Germinal center (tissue), 1 donor: ENCODE data around the gene ZNF366.

Experiments used
- DNase-seq: peaks from one replicate; pipeline ENCODE4 v3.0.0; 2012; ENCODE audit warnings: mixed read lengths, low spot score

ZNF366 gene

DNA sequence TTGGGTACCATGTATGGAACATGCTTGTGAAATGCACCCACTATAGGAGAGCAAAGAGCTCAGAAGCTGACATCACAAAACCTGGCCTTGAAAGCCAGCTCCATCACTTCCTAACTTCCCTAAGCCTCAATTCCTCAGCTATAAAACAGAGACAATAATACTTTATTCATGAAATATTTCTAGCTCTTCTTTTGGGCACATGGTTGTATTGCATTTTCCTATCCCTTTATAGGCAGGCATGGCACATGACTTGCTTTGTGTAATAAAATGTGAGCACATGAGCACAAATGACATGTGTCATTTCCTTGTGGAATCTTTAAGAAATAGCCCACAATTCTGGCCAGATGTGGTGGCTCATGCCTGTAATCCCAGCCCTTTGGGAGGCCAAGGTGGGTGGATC lies 18.5 kb downstream of the ZNF366 start:
- DNase-seq: no peak

DNA sequence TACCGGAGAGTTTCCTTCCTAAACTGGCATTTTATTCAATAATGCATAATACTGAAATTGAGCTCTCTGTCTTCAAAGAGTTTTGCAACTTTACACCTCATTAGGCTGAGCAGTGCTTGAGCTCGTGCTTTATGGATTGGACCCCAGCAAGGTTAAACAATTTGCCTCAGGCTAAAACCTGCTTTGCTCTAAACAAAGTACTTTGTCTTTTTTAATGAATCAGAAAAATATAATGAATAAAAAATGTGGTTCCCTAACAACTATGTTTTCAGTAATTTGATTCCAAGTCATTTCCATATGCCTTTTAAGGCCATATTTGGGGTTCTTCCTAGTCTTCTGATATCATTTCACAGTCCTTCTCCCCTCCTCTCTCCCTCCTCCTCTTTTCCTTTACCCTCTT lies 20.0 kb downstream of the ZNF366 start:
- no peak for DNase-seq

DNA sequence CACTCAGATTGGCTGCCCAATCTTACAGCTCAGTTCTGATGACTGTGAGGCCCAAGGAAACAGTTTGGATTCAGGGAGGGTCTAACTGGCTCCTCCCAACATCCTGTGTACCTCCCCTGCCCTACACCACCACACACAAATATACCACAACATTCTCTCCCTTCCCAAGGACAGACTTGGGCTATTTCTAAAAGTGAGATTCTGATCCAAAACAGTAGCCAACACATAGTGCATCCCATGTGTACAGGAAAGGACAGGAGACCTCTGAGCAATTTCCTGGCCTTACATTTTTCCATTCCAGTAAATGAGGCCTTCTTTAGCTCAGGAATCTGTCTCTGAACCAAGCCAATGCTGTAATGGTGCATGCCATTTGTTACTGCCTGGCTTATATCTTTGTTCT lies 20.8 kb downstream of the ZNF366 start:
- DNase-seq: no peak

DNA sequence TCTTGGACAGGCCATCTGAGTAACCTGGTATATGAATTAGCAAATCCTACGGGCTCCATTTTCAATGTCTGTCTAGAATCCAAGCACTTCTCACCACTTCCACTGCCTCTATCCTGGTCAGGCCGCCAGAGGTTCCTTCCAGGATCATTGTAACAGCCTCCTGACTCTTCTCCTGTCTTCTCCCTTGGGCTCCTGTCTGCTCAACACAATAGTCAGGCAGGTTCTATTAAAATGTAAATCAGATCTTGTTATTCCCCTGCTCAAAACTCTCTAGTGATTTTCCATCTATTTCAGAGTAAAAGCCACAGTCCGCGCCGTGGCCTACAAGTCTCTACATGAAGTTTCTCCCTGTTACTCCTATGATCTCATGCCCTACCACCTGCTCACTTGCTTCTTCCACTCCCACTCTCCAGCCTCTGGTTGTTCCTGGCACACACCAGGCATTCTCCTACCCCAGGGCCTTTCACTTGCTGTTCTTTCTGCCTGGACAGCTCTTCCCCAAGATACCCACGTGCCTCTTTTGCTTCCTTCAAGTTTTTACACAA lies 21.7 kb downstream of the ZNF366 start:
- DNase-seq: no peak

DNA sequence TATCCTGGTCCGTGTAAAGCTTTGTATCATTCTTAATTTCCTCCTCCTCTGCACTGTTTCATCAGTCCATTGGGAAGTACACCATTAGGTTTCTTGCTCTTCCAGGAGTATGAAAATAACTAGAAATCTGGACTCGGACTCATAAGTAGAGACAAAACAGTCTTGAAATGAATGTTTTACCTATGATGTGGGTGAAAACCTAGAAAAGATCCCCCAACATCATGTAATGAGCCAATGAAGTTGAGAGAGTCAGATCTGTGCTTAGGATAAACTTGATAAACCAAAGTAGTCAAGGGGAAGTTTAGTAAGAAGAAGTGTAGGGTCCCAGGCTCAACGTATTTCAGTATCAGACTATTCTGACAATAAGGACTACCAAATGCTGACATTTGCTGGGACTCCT lies 25.2 kb downstream of the ZNF366 start:
- DNase-seq: no peak

DNA sequence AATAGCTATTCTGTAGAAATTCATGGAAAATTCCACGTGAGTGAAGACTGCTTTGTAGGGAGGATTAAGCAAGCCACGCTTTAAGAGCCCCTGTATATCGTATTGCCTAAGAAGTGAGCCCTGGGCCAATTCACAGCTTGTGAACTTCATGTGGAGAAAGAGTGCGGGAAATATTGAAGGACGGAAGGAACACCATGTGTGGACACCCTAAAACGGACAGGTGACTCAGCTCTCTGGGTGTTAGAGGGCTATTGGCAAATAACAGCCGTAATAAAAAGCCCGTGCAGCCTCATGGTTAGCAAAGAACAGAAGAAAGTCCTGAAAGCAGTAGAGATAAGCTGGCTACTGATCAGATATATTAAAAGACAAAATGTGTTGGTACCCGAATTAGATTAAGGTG lies 26.4 kb downstream of the ZNF366 start:
- no peak for DNase-seq

DNA sequence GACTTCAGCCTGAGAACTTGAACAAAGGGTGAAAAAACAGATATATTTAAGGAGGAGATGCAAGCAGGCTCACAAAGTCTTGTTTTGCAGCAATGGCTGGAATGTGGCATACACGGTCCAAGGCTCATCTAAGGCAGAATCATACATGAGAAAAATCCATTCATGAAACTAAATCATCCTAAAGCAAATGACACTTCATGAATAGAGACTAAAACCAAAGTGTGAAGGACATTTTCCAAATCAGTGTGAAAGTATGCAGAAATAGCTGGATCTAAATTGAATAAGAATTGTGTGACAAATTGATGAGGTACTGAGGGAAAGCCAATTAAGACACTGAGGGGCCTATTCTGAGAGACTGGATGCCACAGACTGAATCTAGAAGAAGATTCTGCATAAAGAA lies 27.3 kb downstream of the ZNF366 start:
- DNase-seq: no peak

DNA sequence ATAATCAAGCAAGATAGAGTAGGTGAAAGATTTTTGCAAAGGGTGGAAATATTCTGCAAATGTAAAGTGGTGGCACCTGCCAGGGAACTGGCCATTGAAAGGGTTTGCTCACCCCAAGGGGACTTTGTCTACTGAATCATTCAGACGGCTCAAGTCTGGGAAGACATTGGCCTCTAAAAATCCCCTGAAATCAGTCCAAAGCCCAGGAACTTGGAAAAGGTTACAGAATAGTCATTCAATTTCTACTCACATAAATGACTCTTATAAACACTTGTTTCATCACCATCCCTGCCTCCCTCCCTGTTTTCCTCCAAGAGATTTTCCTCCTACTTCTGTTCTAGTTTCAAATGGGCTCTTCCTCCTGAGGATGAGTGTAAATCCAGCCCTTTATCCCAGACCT lies 28.5 kb downstream of the ZNF366 start:
- no peak for DNase-seq

DNA sequence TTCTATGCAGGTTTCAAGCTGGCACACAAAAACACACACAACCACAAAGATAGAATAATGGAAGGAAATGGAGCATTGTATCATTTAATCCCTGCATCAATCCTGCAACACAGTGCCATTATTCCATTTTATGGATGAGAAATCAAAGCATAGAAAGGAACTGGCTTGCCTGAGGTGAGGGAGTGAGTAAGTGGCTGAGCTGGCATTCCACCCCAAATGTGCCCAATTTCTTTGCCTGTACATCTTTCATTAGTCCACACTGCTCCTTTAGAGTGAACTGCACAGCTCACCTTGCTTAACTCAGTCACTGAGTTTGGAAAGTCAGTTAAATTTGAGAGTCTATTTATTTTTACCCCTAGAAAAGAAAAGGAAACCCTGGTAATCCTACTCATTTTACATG lies 28.9 kb downstream of the ZNF366 start:
- no peak for DNase-seq

DNA sequence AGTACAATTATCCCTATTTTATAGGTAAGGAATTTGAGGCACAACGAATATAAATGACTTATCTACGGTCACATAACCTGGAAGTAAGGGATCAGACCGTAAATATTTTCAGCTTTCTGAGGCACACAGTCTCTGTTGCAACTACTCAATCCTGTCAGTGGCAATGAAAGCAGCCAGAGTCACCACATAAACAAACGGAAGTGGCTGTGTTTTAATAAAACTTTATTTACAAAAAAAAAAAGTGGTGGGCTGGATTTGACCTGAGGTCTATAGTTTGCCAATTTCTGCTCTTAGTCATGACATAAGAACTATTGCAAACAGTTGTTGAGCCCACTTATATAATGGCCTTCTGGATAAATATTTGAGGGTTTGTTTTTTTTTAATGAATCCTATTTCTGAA lies 29.6 kb downstream of the ZNF366 start:
- no peak for DNase-seq

DNA sequence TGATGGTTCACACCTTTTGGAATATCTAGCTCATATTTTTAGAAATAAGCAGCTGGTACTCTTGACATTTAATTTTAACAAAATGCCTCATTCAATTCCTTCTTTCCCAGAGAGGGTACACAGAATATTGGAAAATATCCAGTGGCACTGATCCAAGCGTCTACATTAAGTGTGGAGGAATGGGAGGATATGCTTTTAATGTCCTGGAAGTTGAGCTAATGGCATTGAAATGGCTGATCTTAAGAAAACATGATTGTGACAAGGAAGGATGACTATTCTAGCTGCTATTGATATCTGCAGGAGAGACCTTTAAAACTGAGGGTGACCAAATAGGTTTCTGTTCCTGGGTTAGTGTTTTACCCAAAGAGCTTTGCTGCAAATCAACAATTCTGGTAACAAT lies 30.0 kb downstream of the ZNF366 start:
- DNase-seq: no peak

DNA sequence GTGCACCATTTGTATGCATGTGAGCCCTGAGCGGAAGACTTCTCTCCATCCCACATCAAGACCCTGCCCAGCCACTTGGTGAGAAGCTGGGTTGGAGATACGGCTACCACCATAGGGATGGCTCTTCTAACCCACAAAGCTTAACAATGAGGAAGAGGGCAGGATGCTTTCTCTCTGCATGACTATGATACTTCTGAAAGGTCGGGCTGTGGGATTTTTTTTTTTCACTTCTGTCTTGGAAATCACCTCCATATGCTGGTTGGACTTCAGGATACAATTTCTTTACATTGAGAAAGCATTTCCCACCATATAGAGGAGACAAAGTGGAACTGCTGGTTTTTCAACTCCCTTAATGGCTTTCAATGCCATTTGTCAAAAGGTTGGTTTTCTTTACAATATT lies 30.5 kb downstream of the ZNF366 start:
- no peak for DNase-seq

DNA sequence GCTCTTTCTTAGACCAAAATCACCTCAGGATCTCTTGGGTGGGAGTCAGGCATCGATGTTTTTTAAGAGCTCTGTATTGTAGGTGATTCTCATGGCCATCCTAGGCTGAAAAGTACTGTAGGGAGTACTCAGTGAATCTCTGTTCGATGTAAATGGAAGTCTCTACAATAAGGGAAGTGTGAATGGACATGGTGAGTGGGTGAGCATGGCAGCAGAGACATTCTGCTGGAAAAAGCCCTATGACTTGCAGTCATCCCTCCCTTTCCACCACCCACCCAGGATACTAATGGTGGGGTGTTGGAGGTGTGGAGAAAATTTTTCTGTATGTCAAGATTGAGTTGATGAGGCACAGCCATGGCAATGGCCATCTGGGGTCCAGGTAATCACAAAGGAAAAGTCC lies 30.9 kb downstream of the ZNF366 start:
- DNase-seq: no peak

DNA sequence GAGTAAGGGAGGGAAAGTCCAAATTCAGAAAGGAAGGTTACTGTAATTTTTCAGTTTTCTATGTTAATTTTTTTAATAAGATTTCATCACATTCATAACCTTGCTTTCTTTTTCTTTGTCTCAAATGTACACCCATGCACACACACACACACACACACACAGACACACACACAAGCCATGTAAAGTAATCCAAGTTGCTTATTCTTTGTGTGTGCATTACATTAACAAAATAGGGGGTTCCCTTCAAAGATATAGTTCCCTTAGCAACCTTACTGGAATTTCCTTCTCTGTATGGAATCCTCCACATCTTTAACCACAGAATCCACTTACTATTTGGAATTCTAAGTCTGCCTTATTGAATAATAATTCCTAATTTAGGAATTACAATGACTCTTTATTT lies 32.7 kb downstream of the ZNF366 start:
- no peak for DNase-seq

DNA sequence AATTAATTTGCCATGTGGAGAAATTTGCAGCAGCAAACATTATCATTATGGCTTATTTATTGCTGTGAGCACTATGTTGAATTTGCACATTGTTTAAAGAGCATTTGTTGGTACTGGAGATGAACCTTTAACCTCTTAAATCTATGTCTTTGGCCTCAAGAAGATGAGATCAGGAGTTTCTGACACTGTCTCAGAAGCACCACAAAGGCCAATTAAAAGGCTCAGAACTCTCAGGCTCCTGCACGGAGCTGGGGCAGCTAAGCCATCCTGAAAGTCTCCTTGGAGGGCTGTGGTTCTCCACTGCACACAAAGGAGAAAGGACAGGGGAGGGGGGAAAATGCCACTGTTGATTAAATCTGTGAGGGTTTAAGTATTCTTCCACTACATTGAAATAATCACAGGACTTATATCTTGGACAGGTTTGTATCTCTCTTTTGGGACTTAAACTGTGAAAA lies 33.1 kb downstream of the ZNF366 start:
- DNase-seq: no peak

DNA sequence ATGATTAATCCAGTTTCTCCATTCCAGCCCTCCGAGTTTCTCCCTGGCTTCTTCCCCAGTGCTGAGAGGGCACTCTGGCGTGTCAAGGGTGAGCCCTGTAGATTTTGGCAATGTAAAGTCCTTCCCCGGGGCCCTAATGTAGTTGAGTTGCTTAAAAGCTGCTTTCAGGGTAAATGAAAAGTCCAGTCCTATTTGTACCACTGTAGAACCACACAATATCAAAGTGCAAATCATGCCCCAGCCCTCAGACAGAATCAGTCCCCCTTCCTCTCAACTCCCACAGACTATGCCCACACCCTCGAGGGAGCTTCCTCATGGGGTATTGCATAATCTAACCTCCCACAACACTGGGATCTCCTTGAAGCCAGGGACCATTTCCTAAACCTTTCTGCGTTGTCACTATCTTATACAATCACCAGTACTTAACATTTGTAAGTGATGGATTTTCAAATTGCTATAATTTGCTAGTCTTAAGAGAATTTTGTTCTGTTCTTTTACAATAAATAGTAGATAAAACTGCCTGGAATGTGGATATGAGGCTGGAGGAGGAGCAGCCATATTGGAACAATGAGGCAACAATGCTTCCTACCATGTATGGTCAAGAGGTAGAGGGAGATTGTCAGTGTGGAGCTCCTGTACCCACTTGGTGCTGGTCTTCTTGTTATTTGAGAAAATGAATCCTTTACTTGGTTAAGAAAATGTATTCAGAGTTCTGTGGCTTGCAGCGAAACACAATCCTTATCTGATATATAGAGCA lies 34.4 kb downstream of the ZNF366 start:
- no peak for DNase-seq

DNA sequence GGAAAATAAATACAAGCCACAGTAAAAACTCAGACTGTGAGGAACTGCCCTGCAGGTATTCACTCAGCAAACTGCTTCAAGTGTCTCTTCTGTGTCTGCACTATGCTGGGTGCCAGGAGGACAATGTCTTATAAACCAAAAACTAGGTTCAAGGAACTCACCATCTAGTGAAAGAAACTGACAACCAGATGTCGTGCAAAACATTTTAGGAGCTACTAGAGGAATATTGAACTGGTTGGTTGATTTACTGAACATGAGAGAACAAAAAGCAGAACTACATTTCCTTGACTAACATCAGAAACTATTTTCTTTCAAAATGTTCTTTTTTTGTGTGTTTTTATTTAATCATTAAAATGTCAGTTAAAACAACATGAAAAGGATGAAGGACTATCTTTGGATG lies 35.2 kb downstream of the ZNF366 start:
- no peak for DNase-seq

DNA sequence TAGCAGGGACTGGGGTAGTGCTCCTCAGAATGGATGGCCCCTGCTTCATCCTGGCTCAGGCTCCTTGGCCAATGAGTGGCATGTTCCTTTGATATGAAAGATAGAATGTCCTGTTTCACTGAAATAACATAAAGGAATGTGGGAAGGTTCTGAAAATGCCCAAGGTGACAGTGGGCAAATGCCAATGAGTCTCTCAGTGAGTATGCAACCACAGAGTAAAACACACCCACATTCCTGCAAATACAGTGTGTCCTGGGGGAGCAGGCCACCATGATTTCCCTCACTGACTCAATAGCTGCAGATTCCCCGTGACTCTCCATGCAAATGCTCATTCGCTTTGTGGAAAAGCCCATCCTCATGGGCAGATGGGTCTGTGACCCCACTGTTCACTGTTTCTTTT lies 36.4 kb downstream of the ZNF366 start:
- no peak for DNase-seq

DNA sequence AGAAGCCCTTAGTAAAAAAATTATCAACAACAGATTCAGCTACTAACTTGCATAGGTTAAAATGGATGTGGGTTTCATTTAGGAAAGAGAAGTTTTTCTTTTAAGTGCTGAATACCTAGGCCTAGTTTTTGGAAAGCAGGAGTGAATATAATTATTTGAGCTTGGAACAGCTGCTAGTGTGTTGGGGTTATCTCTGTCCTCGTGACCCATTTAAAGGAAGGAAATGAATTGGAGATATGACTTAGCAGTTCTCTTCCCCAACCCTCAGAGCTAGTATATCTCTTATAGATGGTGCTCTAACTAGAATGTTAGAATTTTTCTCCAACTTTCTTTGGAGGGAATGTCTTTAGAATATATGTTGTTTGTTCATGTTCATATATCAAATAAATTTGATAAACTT lies 38.6 kb downstream of the ZNF366 start:
- no peak for DNase-seq

DNA sequence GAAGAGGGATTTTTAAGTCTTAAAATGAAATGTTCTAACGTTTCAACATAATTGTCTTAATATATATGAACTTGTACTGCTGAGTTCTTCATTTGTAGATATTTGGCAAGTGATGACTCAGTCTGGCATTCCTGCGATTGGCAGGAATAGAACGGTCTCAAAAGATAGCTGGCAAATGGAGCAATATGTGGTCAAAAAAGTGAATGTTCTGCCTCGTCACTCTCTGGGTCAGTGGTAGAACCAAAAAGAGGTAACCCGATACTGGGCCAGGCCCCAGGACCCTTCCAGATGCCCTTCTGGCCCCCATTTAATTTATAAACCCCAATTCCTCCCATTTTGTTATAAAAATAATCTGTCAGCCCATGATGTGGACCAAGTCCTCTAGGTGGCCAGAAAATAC lies 39.2 kb downstream of the ZNF366 start:
- DNase-seq: no peak

DNA sequence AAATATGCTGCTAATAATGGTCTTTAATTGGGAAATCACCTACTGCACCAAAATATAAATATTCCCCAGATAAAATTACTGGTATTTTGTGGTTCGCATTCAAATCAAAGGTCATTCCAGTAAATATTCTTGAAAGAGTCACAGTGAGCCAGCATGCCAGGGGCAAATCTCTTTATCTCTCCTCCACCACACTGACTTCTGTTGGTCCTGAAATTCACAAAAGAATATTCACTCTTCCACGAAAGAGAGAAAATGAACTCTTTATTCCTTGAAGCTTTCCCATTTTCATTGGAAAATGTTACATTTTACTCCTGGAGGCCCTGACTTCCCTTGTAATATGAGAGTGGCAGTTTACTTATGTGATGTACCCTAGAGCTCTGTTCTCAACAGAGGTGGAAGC lies 39.7 kb downstream of the ZNF366 start:
- no peak for DNase-seq

DNA sequence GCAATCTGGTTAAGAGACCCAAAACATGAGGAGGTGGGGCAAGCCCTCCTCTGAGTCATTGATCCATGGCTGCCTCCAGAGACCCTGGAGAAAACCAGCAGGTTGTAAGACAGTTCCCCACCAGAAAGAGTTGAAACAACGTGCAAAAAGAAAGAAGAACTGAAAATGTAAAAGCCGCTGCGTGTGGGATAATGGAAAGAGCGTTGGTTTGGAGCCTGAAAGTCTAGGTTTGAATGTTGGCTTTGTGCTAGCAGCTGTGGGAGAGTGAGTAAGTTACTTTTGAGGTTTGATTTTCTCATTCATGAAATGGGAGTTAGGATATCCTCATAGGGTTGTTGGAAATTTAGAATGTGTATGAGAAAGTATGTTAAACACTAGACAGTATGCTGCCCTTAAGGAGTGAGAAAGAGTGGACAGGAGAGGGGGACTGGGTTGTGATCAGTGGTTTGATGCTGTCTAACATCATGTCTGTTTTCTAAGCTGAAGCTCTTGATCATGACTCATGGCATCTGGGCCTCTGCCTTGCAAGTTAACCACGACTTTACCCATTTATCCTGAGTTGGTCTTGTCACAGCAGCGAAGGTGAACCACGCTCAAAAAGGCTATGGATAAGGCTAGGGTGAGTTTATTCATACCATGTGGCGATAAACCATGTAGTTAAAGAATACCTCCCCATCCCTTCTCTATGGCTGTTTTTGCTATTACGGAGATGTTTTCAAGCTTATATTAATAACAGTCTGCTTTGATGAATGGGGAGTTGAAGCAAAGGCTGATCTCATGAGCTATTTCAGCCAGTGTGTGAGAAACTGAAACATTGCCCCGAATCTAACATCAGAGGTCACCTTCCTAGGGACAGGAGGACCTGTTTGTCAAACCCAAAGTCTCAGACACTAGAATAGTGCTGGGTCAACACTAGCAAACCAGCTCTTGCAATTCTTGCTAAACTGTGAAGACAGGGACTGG lies 41.3 kb downstream of the ZNF366 start:
- no peak for DNase-seq

DNA sequence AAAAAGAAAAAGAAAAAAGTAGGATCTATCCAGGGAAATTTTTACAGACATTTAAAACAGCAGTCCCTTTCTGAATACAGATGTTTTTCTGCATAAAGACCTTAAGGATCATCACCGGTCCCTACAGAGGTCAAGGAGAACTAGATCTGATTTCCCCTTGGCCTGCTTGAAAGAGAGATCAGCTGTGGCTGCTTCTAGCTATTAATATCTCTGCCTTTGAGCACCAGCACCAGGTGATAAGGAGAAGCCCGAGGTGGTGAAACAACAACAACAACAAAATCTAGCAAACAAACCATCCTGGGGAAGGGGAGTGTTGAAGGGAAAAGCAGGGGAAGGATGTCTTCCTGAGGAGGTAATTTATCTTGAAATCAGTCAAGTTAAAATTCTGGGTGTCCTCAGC lies 42.1 kb downstream of the ZNF366 start:
- DNase-seq: no peak
